Activated CD8-positive, alpha-beta memory T cell treated with anti-CD3 and anti-CD28 coated beads for 36 hours (primary cell): ENCODE data around the gene ALDH9A1. TPM values are rescaled to one million over a fixed set of nuclear protein-coding genes. Genes with fewer than 3 reads are reported as not detected.
"Not testable (repeated sequence)": the region's sequence is repeated elsewhere in the genome, so short reads cannot be mapped to it uniquely, and the experiment has no call there.

Experiments
- CTCF ChIA-PET: fragments of 350-600 bp; sonication (Branson Sonifier 250); formaldehyde crosslinking; loops from one replicate; lab custom pipeline; 2021; ENCODE audit warnings: antibody characterized with exemption; lab: Charles Lee
- POLR2A ChIA-PET: fragments of 350-600 bp; sonication (Branson Sonifier 250); formaldehyde crosslinking; loops from one replicate; lab custom pipeline; 2021; ENCODE audit warnings: antibody characterized with exemption; lab: Charles Lee
- total RNA-seq, 2 experiments: library from RNA; stranded (reverse); gene quantifications; one replicate each; pipeline ENCODE4 v1.2.3, GENCODE V29; 2021

ALDH9A1 gene
- total RNA-seq = 10 to 100 TPM; 40.3 to 40.7 TPM

DNA sequence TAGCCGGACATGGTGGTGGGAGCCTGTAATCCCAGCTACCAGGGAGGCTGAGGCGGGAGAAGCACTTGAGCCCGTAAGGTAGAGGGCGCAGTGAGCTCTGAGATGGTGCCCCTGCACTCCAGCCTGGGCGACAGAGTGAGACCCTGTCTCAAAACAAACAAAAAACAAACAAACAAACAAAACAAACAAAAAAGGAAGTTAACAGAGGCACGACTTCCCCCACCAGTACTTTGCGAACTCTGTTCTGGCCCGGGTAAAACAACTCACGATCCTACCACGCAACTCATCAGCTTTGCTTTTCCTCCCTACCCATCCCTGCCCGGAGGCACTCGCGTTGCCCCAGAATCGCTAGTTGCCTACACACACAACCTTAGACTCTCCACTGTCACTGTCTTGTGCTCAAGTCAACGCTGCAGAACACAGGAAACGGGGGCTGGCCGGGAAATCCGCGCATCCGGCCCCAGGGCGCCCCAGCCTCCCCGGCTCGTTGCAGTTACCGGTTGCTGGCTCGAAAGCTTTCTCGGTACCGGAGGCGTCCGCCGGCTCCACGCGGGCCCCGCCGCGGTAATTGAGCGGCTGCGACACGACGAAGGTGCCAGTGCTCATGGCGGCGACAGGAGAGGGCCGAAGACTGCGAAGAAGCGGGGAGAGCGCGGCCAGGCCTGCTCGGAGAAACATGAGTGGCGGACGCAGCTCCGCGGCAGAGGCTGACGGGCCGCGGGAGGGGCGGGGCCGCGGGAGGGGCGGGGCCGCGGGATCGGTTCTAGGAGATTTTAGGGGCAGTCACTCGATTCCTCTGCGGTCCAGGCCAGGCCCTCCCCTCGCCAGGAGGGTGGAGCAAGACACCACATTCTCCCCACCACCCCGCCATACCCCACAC is at the start of gene ALDH9A1:
Gene ALDH9A1, minus strand, starts transcription at position 682 of the 880 bp plus-strand sequence. Its CDS starts 4 bp downstream, at position 678.
- CTCF ChIA-PET = interaction anchor here (1.1 to 2.4 kb wide), 5 partner anchors 12 to 216 kb away, joined by 3 to 7 read pairs (median 3); no protein-coding TSS in a partner anchor
- POLR2A ChIA-PET = interaction anchor here (0.7 to 1.8 kb wide), 4 partner anchors 68 to 131 kb away, joined by 4 to 7 read pairs (median 6); partner anchors contain the start of gene TMCO1

DNA sequence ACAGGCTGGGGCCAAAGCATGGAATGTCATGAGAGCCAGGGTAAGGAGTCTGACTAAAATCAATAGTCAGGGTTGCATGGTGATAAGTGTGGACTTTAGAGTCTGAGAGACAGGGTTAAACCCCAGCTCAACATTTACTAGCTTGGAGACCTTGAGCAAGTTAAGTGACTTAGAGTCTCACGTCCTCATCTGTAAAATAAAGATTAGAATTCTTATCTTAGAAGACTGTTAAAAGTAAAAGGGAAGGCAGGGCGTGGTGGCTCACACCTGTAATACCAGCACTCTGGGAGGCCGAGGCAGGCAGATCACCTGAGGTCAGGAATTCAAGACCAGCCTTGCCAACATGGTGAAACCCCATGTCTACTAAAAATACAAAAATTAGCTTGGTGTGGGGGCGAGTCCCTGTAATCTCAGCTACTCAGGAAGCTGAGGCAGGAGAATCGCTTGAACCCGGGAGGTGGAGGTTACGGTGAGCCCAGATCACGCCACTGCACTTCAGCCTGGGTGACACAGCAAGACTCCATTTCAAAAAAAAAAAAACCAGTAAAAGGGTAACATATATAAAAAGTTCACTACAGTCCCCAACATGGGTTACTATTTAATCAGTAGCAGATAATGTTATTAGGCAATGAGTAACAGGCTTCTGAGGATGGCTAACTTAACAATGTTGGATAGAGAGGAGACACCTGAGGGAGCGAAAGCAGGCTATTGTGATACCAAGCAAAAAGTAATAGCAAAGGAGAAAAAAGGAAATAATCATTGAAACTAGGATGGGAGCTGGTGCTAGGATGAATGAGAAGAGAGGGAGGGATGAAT is 49.5 kb upstream of the ALDH9A1 start:
- ChIA-PET POLR2A (no interaction called here), CTCF (no interaction called here)

- POLR2A ChIA-PET = interaction anchor here (0.7 kb wide), 1 partner anchor 16 kb away, joined by 3 read pairs; no protein-coding TSS in a partner anchor
- CTCF ChIA-PET = not testable (repeated sequence)
These were observed 46.6 kb upstream of the ALDH9A1 start for GRCh38 chr1:165744913-165745312.

- ChIA-PET POLR2A (no interaction called here), CTCF (interaction anchor here (0.6 to 1.2 kb wide), 2 partner anchors 27 to 172 kb away, joined by 3 read pairs; no protein-coding TSS in a partner anchor)
These were observed 43.8 kb upstream of the ALDH9A1 start for GRCh38 chr1:165742194-165742593.

DNA sequence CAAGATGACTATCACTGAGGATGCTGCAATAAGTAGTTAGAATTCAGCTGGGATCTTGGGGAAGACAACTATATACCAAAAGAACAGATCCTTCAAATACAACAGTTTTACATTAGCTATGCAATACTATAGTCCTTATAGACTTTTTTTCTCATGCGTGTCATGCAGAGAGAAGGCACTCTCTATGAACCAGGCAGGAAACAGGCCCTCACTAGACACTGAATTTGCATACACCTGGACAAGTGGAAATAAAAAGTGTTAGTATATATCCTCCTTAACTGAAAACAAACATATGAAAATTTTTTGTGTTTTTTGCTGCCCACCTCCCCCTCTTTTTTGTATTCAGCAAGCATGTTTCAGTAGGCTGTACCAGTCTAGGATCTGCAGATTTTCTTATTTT is 40.4 kb upstream of the ALDH9A1 start:
- ChIA-PET POLR2A (no interaction called here), CTCF (no interaction called here)

DNA sequence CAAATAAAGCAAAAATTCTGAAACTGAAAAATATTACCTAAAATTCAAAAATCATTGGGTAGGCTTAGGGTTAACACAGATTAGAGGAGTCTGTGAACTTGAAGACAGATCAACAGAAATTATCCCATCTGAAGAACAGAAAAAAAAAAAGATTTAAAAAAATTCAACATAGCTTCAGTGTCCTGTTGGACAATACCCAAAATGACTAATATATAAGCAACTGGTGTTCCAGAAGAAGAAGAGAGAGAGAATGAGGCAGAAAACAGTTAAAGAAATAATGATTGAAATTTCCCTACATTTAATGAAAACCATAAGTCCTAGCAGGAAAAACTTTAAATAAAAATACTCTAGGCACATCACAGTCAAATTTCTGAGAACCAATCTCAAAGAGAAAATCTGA is 38.8 kb upstream of the ALDH9A1 start:
- ChIA-PET CTCF (no interaction called here), POLR2A (no interaction called here)

GRCh38 chr1:165734906-165735305 is 36.5 kb upstream of the ALDH9A1 start:
- ChIA-PET CTCF (interaction anchor here (1.4 kb wide), 1 partner anchor 133 kb away, joined by 3 read pairs; no protein-coding TSS in a partner anchor), POLR2A (no interaction called here)

DNA sequence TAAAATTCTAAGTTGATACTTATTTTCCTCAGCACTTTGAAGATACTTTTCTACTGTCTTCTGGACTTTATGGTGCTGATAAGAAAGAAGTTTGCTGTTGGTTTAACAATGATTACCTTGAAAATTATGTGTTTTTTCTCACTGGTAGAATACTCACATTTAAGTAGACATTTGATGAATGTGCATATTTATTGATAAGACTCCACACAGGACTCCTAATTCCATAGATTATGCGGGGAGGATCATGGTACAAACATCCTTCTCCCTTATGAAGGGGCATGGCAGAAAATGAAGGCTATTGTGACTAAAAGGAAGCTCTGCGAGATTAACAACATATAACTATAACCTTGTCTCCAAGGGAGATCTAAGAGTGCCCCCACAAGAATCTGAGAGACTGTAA is 28.5 kb upstream of the ALDH9A1 start:
- CTCF ChIA-PET = no interaction called here
- POLR2A ChIA-PET = no interaction called here

GRCh38 chr1:165726169-165726568 is 27.8 kb upstream of the ALDH9A1 start:
- POLR2A ChIA-PET = no interaction called here
- CTCF ChIA-PET = no interaction called here

DNA sequence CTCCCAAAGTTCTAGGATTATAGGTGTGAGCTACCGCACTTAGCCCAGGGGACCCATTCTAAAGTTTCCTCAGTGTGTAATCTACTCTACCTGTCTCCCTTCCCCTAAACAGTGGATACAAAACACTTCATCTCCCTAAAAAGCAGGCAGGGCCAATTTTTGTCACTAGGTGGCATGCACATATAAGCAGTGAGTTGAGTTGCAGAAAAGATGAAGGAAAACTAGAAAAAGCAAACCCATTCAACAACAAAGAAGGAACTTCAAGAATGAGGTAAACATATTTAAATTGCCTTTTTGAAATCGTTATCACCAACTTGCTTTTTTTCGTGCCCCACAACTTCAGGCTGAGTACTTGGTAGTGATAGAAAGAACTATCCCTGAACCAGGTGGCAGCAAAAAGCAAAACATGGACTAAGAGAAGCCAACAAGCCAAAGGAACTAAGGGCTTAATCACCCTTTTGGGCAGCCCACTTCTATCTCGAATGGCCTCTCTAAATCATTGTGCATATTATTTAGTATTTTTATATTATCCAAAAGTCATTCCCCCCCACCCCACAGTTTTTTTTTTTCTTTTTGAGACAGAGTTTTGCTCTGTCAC is 19.7 kb upstream of the ALDH9A1 start:
- POLR2A ChIA-PET = no interaction called here
- CTCF ChIA-PET = no interaction called here

DNA sequence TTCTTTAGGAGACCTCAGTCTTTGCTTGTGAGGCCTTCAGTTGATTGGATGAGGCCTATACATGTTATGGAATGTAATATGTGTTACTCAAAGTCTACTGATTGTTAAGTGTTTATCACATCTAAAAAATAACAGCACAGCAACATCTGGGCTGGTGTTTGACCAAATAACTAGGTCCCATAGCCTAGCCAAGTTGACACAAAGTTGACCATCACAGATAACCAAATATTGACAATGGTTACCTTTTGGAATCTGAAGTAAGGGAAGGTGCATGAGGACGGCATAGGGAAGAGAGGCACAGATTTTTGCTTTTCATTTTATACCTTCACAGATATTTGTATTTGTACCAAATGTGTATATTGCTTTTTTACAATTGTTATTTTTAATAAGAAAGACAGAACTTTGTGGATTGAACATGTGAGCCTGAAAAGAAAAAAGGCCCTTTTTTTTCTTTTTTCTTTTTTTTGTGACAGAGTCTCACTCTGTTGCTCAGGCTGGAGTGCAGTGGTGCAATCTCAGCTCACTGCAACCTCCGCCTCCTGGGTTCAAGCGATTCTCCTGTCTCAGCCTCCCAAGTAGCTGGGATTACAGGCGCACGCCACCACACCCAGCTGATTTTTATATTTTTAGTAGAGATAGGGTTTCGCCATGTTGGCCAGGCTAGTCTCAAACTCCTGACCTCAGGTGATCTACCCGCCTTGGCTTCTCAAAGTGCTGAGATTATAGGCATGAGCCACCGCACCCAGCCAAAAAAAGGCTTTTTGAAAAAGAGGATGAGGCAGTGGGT is 18.1 kb upstream of the ALDH9A1 start:
- POLR2A ChIA-PET, CTCF ChIA-PET: not testable (repeated sequence)

DNA sequence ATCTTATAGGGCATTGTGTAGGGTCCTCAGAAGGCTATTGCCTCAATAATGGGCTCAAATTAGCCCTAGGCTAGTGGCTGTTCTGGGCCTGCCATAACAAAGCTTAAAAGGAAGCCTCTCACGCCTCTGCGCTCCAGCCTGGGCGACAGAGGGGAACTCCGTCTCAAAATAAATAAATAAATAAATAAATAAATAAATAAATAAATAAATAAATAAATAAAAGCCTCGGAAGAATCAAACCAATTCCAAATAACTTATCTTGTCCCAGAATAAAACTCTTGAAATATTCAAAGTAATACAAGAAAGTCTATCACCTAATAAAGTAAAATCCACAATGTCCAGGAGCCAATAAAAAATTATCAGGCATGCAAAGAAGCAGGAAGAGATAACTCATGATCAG is 14.4 kb upstream of the ALDH9A1 start:
- ChIA-PET CTCF (no interaction called here), POLR2A (no interaction called here)

DNA sequence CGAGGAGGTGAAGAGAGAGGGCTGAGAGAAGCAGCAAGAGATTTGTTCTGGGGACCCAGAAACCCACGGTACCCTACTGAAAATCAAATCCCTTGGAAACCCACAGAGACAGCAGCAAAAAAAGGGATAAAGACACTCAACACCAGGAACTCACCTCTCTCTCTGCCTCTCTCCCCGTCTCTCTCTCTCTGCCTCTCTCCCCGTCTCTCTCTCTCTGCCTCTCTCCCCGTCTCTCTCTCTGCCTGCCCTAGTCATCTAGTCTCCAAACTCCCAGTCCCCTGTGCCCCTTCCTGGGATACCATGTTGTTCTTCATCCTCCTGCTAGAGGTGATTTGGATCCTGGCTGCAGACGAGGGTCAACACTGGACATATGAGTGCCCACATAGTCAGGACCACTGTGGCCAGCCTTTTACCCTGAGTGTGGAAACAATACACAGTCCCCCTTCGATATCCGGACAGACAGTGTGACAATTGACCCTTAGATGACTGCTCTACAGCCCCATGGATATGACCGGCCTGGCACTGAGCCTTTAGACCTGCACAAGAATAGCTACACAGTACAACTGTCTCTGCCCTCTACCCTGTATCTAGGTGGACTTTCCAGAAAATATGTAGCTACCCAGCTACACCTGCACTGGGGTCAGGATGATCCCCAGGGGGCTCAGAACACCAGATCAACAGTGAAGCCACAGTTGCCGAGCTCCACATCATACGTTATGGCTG is 9.8 kb upstream of the ALDH9A1 start:
- POLR2A ChIA-PET = no interaction called here
- CTCF ChIA-PET = no interaction called here

GRCh38 chr1:165703648-165704047 is 5.3 kb upstream of the ALDH9A1 start:
- CTCF ChIA-PET = interaction anchor here (0.7 kb wide), 1 partner anchor 39 kb away, joined by 4 read pairs; no protein-coding TSS in a partner anchor
- POLR2A ChIA-PET = no interaction called here

DNA sequence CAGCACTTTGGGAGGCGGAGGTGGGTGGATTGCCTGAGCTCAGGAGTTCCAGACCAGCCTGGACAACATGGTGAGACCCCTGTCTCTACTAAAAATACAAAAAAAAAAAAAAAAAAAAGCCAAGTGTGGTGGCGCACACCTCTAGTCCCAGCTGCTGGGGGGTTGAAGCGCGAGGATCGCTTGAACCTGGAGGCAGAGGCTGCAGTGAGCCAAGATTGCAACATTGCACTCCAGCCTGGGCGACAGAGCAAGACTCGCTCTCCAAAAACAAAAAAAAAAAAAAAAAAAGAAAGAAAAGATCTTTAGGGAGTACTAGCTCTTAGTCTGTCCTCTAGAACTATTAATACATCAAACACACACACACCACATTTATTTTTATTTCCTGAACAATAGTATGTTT is 3.6 kb upstream of the ALDH9A1 start:
- POLR2A ChIA-PET = interaction anchor here (0.7 kb wide), 1 partner anchor 208 kb away, joined by 3 read pairs; no protein-coding TSS in a partner anchor
- CTCF ChIA-PET = not testable (repeated sequence)

DNA sequence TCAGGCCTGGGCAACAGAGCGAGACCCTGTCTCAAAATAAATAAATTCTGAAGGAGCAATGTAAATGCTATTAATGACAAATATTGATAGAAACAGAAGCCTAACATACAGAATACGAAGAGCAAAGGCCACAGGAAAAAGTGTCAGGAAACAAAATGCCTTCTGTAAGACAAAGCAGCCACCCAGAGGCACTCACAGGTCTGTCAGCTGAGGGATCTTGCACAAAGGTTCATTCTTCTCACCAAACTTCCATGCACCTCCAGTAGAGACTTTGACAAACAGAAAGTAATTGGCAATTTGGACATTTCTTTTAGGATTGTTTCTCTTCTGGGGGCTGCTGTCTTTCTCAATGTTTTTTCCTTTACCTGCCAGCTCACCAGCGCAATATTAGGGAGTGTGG is 1.2 kb upstream of the ALDH9A1 start:
- CTCF ChIA-PET = interaction anchor here (0.7 kb wide), 1 partner anchor 1140 kb away, joined by 3 read pairs; the partner anchor contains the start of gene PBX1
- POLR2A ChIA-PET = no interaction called here

DNA sequence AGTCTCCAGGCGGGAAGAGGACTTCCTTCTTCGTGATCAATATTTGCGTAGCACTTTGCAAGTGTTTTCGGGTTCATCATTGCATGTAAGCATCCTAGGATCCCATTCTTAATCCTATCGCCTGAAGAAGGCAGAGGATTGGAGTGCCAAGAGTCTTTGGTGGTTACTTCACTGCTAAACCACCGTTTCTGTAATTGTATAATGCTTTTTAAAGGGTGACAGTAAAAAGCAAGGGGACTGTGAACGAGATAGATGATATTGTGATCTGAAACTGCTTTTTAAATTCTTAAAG is 345 bp upstream of the ALDH9A1 start:
- POLR2A ChIA-PET = interaction anchor here (1.6 to 1.8 kb wide), 3 partner anchors 70 to 130 kb away, joined by 5 to 7 read pairs (median 6); partner anchors contain the start of gene TMCO1
- CTCF ChIA-PET = interaction anchor here (1.9 to 2.4 kb wide), 2 partner anchors 99 to 215 kb away, joined by 6 to 7 read pairs; no protein-coding TSS in a partner anchor

GRCh38 chr1:165697491-165697880 is 876 bp downstream of the ALDH9A1 start:
- ChIA-PET CTCF (interaction anchor here (1.1 to 2.4 kb wide), 5 partner anchors 11 to 216 kb away, joined by 3 to 7 read pairs (median 3); no protein-coding TSS in a partner anchor), POLR2A (interaction anchor here (1.6 to 1.8 kb wide), 3 partner anchors 71 to 131 kb away, joined by 5 to 7 read pairs (median 6); partner anchors contain the start of gene TMCO1)
